ENCODE measurements around the gene NT5DC4.

The NT5DC4 gene

DNA sequence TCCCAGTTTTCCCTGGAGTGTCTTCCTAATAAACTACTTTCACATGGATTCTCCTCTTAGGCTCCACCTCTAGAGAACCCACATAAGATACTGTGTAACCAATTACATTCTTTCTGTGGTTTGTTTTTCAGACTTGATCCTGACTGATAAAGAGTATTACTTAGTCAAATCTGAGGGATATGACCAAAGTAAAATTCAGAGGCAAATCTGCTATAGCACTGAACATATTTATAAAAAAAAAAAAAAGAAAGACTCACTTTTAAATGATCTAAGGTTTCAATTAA, 29.7 kb downstream of the NT5DC4 start:
- H3K27ac ChIP-seq (ENCODE audit: low read depth, low read length, poor library complexity, severe bottlenecking): no peak overlapping the region

DNA sequence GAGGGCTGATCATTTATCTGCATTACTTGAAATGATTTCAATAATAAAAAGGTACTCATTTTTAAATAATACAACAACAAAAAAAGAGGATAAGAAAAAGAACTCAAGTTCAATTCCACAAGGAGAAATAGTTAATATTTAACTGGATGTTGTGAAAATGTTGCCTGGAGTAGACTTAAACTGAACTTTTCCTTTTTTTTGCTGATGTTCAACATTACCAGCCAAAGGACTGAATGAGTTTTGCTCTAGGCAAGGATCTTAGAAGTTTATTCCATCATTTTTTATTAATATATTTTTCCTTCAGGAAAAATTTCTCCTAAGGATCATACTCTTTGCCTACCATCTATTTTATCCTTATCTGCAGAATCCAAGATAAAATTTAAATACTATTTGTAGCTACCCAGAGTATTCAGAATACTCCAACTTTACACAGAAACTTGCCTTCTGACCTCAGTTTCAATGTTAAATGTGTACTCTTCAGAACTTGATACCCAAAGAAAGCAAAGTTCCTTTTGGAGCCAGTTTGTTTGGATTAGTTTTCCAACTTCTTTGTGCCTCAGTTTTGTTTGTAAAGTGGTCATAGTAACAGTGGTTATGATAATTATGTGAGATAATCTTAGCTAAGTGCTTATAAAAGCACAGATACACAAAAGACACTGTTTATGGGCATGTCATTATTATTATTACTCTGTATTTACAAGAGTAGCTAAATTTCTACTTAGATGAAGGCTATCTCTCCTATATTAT, 30.8 kb downstream of the NT5DC4 start:
- H3K4me2 ChIP-seq (ENCODE audit: low read length): no peak overlapping the region
- H3K27me3 ChIP-seq (ENCODE audit: insufficient read depth, low read length): no peaks in the 10 kb centered on the region
- TF ChIP-seq, protein P1, sequence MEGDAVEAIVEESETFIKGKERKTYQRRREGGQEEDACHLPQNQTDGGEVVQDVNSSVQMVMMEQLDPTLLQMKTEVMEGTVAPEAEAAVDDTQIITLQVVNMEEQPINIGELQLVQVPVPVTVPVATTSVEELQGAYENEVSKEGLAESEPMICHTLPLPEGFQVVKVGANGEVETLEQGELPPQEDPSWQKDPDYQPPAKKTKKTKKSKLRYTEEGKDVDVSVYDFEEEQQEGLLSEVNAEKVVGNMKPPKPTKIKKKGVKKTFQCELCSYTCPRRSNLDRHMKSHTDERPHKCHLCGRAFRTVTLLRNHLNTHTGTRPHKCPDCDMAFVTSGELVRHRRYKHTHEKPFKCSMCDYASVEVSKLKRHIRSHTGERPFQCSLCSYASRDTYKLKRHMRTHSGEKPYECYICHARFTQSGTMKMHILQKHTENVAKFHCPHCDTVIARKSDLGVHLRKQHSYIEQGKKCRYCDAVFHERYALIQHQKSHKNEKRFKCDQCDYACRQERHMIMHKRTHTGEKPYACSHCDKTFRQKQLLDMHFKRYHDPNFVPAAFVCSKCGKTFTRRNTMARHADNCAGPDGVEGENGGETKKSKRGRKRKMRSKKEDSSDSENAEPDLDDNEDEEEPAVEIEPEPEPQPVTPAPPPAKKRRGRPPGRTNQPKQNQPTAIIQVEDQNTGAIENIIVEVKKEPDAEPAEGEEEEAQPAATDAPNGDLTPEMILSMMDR (IDR thresholded peaks at IDR 0.05; ENCODE audit: low read length): no peak
- no peak for TF ChIP-seq EZH2 (IDR thresholded peaks at IDR 0.05; ENCODE audit: borderline replicate concordance, low read length)
- no peak overlapping the region for H3K27ac ChIP-seq (ENCODE audit: low read depth, low read length, poor library complexity, severe bottlenecking)
- no peaks in the 10 kb centered on the region for H4K20me1 ChIP-seq (ENCODE audit: insufficient read depth, low read length)
- no peak overlapping the region for H3K4me3 ChIP-seq (ENCODE audit: low read depth, low read length, poor library complexity, severe bottlenecking)
- no peaks in the 10 kb centered on the region for H3K9me3 ChIP-seq (ENCODE audit: low read length)
- no peak overlapping the region for H2AFZ ChIP-seq (ENCODE audit: low read length)
- H3K4me1 ChIP-seq (ENCODE audit: insufficient read depth, low read length, severe bottlenecking): no peaks in the 10 kb centered on the region
- H3K36me3 ChIP-seq (ENCODE audit: insufficient read depth, low read length): peaks cover 92% of the 10 kb centered on the region
- H3K79me2 ChIP-seq (ENCODE audit: insufficient read depth, low read length): peaks cover 23% of the 10 kb centered on the region; the same call in 1 of the 2 replicates
- H3F3A ChIP-seq (ENCODE audit: insufficient read depth, low read length): no peaks in the 10 kb centered on the region
- no peaks in the 10 kb centered on the region for H3K9me2 ChIP-seq (ENCODE audit: low read depth, low read length)
- H3K9ac ChIP-seq (ENCODE audit: low read length): no peak overlapping the region

More for the DNA sequence above, 29.7 kb downstream of the NT5DC4 start:
- H3K36me3 ChIP-seq (ENCODE audit: insufficient read depth, low read length): peaks cover 90% of the 10 kb centered on the region
- peaks cover 23% of the 10 kb centered on the region; the same call in 1 of the 2 replicates for H3K79me2 ChIP-seq (ENCODE audit: insufficient read depth, low read length)
- no peaks in the 10 kb centered on the region for H3K27me3 ChIP-seq (ENCODE audit: insufficient read depth, low read length)
- H3F3A ChIP-seq (ENCODE audit: insufficient read depth, low read length): no peaks in the 10 kb centered on the region
- no peak overlapping the region for H2AFZ ChIP-seq (ENCODE audit: low read length)
- H4K20me1 ChIP-seq (ENCODE audit: insufficient read depth, low read length): no peaks in the 10 kb centered on the region
- H3K9me3 ChIP-seq (ENCODE audit: low read length): no peaks in the 10 kb centered on the region
- TF ChIP-seq EZH2 (IDR thresholded peaks at IDR 0.05; ENCODE audit: borderline replicate concordance, low read length): no peak
- TF ChIP-seq, protein P1 (IDR thresholded peaks at IDR 0.05; ENCODE audit: low read length): no peak
- H3K4me1 ChIP-seq (ENCODE audit: insufficient read depth, low read length, severe bottlenecking): no peaks in the 10 kb centered on the region
- H3K9ac ChIP-seq (ENCODE audit: low read length): no peak overlapping the region
- H3K4me3 ChIP-seq (ENCODE audit: low read depth, low read length, poor library complexity, severe bottlenecking): no peak overlapping the region
- H3K4me2 ChIP-seq (ENCODE audit: low read length): no peak overlapping the region
- H3K9me2 ChIP-seq (ENCODE audit: low read depth, low read length): no peaks in the 10 kb centered on the region

DNA sequence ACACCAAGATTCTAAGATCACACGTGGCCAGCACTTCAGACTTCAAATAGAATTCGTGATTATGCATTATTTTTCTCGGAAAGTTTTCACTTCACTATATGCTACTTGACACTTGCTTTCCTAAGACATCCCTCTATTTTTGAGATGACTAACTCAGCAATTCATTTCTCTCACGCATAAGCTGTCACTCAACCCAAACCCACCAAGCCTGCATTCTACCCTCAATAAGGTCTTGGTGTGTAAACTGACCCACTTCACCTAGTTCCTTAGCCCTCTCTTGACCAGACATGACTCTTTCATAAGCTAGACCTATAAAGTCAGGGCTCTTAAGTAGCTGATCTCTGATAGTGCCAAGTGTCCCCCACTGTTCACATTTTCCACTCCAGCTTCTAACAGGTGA, 31.8 kb downstream of the NT5DC4 start:
- peaks cover 93% of the 10 kb centered on the region for H3K36me3 ChIP-seq (ENCODE audit: insufficient read depth, low read length)

More for the DNA sequence above, 31.8 kb downstream of the NT5DC4 start:
- H3K9ac ChIP-seq (ENCODE audit: low read length): no peak overlapping the region
- H3K27ac ChIP-seq (ENCODE audit: low read depth, low read length, poor library complexity, severe bottlenecking): no peak overlapping the region
- no peaks in the 10 kb centered on the region for H3K4me1 ChIP-seq (ENCODE audit: insufficient read depth, low read length, severe bottlenecking)
- no peaks in the 10 kb centered on the region for H4K20me1 ChIP-seq (ENCODE audit: insufficient read depth, low read length)
- H3K9me3 ChIP-seq (ENCODE audit: low read length): no peaks in the 10 kb centered on the region
- no peaks in the 10 kb centered on the region for H3F3A ChIP-seq (ENCODE audit: insufficient read depth, low read length)
- H3K9me2 ChIP-seq (ENCODE audit: low read depth, low read length): no peaks in the 10 kb centered on the region
- no peak overlapping the region for H3K4me3 ChIP-seq (ENCODE audit: low read depth, low read length, poor library complexity, severe bottlenecking)
- no peaks in the 10 kb centered on the region for H3K27me3 ChIP-seq (ENCODE audit: insufficient read depth, low read length)
- TF ChIP-seq EZH2 (IDR thresholded peaks at IDR 0.05; ENCODE audit: borderline replicate concordance, low read length): no peak
- TF ChIP-seq, protein P1 (IDR thresholded peaks at IDR 0.05; ENCODE audit: low read length): no peak
- no peak overlapping the region for H3K4me2 ChIP-seq (ENCODE audit: low read length)
- no peak overlapping the region for H2AFZ ChIP-seq (ENCODE audit: low read length)
- H3K79me2 ChIP-seq (ENCODE audit: insufficient read depth, low read length): peaks cover 18% of the 10 kb centered on the region; the same call in 1 of the 2 replicates

Measured in OCI-LY1 (cell line).